HG03342 (cell line): ENCODE results near the gene KNCN.
A peak's percentile ranks its signal among the peaks of the same experiment; 100 is the strongest.

ENCODE experiments used
- ATAC-seq: cut with Tn5 transposase; IDR thresholded peaks from one replicate; pipeline ENCODE4 v1.9.1; 2021; ENCODE audit warnings: mild to moderate bottlenecking, moderate library complexity; ENCODE audit not compliant: unreplicated experiment

Gene KNCN

GRCh38 chr1:46569884-46570725, 18.7 kb upstream of the KNCN start:
- no peak for ATAC-seq

- ATAC-seq: no peak
Observed at GRCh38 chr1:46569116-46569515, 17.7 kb upstream of the KNCN start.

- ATAC-seq: no peak
Observed at GRCh38 chr1:46568461-46568891, 17.0 kb upstream of the KNCN start.

GRCh38 chr1:46563341-46563740, 11.9 kb upstream of the KNCN start:
- ATAC-seq: no peak

DNA sequence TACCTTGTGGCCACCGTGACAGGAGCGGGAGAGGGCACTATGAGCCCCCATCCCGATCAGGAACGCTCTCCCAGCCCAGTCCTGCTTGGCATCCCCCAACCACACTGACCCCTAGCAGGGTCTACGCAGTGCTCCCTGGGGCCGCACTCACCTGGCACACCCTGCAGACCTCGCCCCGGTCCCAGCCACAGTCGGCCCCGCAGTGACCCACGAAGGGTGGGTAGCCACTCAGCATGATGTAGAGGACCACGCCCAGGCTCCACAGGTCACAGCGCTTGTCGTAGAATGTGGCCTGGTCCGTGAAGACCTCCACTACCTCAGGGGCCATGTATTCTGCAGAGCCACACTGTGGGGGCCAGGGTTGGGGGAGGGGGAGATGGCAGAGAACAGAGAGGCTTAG, 11.1 kb upstream of the KNCN start:
- no peak for ATAC-seq

DNA sequence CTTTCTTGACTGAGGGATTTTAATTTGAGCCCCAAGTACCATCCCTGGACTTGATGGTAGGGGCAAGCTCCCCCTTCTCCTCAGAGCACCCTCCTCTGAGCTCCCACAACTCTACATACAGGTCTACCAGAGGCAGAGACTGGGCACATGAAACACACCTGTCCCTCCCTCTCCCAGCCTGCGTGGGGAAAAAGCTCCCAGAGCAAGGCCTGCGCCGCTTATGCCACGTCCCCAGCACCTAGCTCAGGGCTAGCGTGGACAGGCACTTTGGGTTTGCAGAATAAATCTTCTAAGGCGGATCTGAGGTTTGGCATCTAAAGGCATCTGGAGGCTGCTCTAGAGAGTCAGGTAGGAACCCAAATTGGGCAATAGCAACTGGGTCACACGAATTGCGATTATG, 7.5 kb upstream of the KNCN start:
- no peak for ATAC-seq

GRCh38 chr1:46558141-46558963, 6.9 kb upstream of the KNCN start:
- no peak for ATAC-seq

- no peak for ATAC-seq
Observed at GRCh38 chr1:46557403-46557802, 6.0 kb upstream of the KNCN start.

DNA sequence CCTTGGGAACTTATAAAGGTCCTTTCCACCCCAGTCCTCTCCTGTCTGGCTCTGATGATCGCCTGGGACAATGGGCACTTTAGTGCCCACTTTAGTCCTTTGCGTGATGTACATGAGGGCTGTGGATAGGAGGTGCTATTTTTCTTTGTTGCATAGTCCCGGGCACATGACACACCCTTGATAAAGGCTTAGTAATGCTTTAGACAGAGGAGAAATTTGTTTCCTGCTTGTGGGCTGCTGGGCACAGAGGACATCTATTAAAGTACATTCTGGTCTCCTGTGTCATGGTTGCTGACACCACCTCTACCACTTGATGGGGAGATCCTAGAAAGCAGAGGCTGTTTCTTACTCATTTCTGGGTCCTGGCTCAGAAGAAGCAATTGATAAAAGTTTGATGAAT, 5.4 kb upstream of the KNCN start:
- no peak for ATAC-seq

GRCh38 chr1:46555826-46556619, 4.6 kb upstream of the KNCN start:
- ATAC-seq: no peak

GRCh38 chr1:46554597-46555381, 3.3 kb upstream of the KNCN start:
- no peak for ATAC-seq

DNA sequence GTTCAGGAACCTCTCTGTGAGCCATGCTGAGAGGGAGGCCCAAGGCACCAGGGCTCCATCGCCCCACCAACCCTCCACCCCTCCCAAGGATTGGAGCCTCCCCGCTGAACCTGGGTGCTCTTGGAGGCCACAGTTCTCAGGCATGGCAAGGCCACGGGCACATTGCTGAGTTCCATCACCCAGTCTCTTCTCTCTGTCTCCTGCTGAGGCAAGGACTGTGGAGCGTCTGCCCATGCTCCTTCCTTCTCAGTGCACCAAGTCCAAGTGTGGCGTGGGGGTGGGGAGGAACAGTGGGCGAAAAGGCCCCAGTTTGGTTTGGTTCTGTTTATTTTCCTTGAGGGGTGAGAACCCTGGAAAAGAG, 2.8 kb upstream of the KNCN start:
- ATAC-seq: no peak

DNA sequence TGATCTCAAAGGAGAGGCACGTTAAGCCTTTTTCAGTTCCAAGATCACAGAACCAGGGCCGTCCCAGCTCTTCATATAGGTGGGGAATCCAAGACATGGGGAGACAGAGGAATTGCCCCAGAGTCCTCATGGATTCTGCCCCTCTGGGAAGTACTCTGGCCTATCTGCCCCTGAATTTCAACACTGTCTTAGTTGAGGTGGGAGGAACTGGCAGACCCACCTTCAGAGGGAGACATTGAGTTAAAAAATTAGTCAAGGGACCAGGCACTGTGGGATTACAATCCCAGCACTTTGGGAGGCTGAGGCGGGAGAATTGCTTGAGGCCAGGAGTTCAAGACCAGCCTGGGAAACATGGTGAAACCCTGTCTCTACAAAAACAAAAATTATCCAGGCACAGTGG, 2.1 kb upstream of the KNCN start:
- no peak for ATAC-seq

GRCh38 chr1:46552357-46553237, 1.1 kb upstream of the KNCN start:
- ATAC-seq: no peak

DNA sequence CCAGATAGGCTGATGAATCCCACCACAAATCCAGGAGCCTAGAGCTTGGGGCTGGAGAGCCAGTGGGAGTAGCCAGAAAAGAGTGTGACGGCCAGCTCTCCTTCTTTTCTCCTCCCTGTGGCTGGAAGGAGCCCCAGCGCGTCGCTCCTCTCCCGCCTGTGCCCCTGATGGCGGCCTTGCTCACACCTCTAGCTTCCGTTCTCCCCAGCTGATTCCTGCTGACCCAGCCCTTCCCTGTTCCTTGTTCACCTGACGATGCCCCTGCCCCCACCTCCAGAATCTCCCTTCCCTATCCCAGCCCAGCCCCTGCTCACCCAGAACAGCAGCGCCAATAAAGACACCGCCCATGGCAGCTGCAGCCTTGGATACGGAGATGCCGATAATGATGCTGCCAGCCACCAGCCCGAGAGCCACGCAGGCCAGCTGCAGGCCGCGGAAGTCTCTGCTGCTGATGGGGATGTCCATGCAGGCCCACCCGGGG, 656 bp downstream of the KNCN start:
- ATAC-seq: no peak

- ATAC-seq: peak; percentile 48
Observed at GRCh38 chr1:46549697-46550681, 1.5 kb downstream of the KNCN start.

DNA sequence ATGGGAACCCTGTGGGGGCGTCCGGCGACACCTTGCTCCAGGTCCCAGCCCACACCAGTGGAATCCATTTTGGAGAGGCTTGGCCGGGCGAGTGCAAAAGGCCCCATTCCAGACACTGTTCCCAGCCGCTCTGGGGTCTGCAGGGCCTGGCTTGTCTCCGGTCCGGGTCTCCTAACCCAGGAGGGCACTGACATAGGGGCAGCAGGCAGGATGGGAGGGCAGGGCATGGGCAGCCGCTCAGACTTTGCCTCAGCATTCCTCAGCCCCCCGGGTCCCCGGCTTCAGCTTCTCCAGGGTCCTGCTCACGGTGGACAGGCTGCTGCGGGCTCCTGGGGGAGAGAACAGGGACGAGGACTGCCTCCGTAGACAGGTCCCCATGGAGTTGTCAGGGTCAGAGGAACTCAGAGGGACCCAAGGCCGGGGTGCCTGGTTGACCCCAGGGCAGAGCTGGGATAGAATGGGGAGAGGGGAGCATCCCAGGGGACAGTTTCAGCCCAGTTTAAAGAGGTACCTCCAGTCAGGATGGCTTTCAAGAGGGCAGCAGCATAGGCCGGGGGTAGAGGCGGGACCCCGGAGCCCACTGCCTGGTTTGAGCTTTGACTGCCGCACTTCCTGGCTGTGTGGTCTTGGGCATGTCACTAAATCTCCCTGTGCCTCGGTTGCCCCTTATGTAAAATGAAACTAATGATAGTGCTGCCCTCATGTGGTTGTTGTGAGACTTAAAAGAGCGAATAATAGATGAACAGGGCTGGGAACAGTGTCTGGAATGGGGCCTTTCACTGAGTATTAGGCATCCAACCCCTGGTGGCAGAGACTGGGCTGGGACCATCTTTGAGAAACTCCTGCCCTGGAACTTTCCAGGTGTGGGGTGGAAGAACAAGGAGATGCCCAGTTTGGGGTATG, 3.7 kb downstream of the KNCN start:
- ATAC-seq: no peak
